ENCODE measurements around the gene NFKBIE.
A peak's percentile ranks its signal among the peaks of the same experiment; 100 is the strongest.

Gene NFKBIE

GRCh38 chr6:44271914-44272313, 6.6 kb upstream of the NFKBIE start:
- Mint-ChIP-seq H3K9me3 (no peaks in the 10 kb centered on the region), H3K27me3 (peaks cover 46 to 55% of the 10 kb centered on the region in 2 donors), H3K27ac (no peak overlapping the region), H3K4me3 (no peak overlapping the region), H3K36me3 (no peaks in the 10 kb centered on the region), H3K4me1 (peaks cover 20 to 43% of the 10 kb centered on the region in 2 donors)
- ATAC-seq (replicated peaks) (no peak), DNase-seq (no peak)

GRCh38 chr6:44271406-44271723, 6.0 kb upstream of the NFKBIE start:
- no peak for DNase-seq
- Mint-ChIP-seq H3K4me1 (peaks cover 26 to 48% of the 10 kb centered on the region in 2 donors), H3K4me3 (peak overlapping the region; percentile 57 to 70)

GRCh38 chr6:44270526-44271405, 5.4 kb upstream of the NFKBIE start:
- DNase-seq: no peak
- Mint-ChIP-seq H3K27me3 (peaks cover 42 to 50% of the 10 kb centered on the region in 2 donors), H3K4me3 (peak overlapping the region; percentile 57 to 70), H3K36me3 (no peaks in the 10 kb centered on the region), H3K4me1 (peaks cover 29 to 54% of the 10 kb centered on the region in 2 donors), H3K9me3 (no peaks in the 10 kb centered on the region), H3K27ac (no peak overlapping the region)
- ATAC-seq (replicated peaks): no peak

More at GRCh38 chr6:44271406-44271723, 6.0 kb upstream of the NFKBIE start:
- no peaks in the 10 kb centered on the region for H3K36me3 Mint-ChIP-seq
- peaks cover 42 to 50% of the 10 kb centered on the region in 2 donors for H3K27me3 Mint-ChIP-seq
- no peak overlapping the region for H3K27ac Mint-ChIP-seq
- no peaks in the 10 kb centered on the region for H3K9me3 Mint-ChIP-seq
- no peak for ATAC-seq (replicated peaks)

GRCh38 chr6:44269921-44270525, 4.7 kb upstream of the NFKBIE start, which contains the start of gene TMEM151B:
TMEM151B (plus strand) TSS chr6:44270450; CDS start chr6:44270743, 293 bp downstream.
- H3K36me3 Mint-ChIP-seq: peaks cover under 1 to 2% of the 10 kb centered on the region in 2 donors
- no peaks in the 10 kb centered on the region for H3K9me3 Mint-ChIP-seq
- no peak for ATAC-seq (replicated peaks)
- peaks cover 29 to 55% of the 10 kb centered on the region in 2 donors for H3K4me1 Mint-ChIP-seq
- H3K4me3 Mint-ChIP-seq: peak within 1 kb of the TSS; percentile 66 to 78
- H3K27ac Mint-ChIP-seq: peak within 1 kb of the TSS; percentile 70
- DNase-seq: no peak
- H3K27me3 Mint-ChIP-seq: peaks cover 42 to 50% of the 10 kb centered on the region in 2 donors

GRCh38 chr6:44269178-44269920, 4.0 kb upstream of the NFKBIE start:
- ATAC-seq (replicated peaks) (peak in 1 of 2 donors; percentile 14), DNase-seq (no peak)
- Mint-ChIP-seq H3K9me3 (no peaks in the 10 kb centered on the region), H3K4me1 (peaks cover 29 to 55% of the 10 kb centered on the region in 2 donors), H3K27me3 (peaks cover 38 to 45% of the 10 kb centered on the region in 2 donors), H3K4me3 (peak overlapping the region; percentile 19 to 78), H3K27ac (peak overlapping the region; percentile 70), H3K36me3 (peaks cover 7 to 9% of the 10 kb centered on the region in 2 donors)

GRCh38 chr6:44268095-44268628, 2.8 kb upstream of the NFKBIE start:
- H3K9me3 Mint-ChIP-seq: no peaks in the 10 kb centered on the region
- DNase-seq (no peak), ATAC-seq (replicated peaks) (no peak)
- peak overlapping the region; percentile 37 for H3K27ac Mint-ChIP-seq
- peaks cover 31 to 37% of the 10 kb centered on the region in 2 donors for H3K27me3 Mint-ChIP-seq
- H3K36me3 Mint-ChIP-seq: peaks cover 19 to 21% of the 10 kb centered on the region in 2 donors
- no peak overlapping the region for H3K4me3 Mint-ChIP-seq
- H3K4me1 Mint-ChIP-seq: peaks cover 32 to 59% of the 10 kb centered on the region in 2 donors

GRCh38 chr6:44267252-44267651, 1.9 kb upstream of the NFKBIE start:
- H3K4me1 Mint-ChIP-seq: peaks cover 33 to 68% of the 10 kb centered on the region in 2 donors
- no peaks in the 10 kb centered on the region for H3K9me3 Mint-ChIP-seq
- no peak overlapping the region for H3K27ac Mint-ChIP-seq
- DNase-seq: no peak
- peak overlapping the region in 1 of 2 donors; percentile 100 for H3K4me3 Mint-ChIP-seq
- peaks cover 22 to 28% of the 10 kb centered on the region in 2 donors for H3K27me3 Mint-ChIP-seq
- no peak for ATAC-seq (replicated peaks)
- H3K36me3 Mint-ChIP-seq: peaks cover 28 to 30% of the 10 kb centered on the region in 2 donors

- no peaks in the 10 kb centered on the region for H3K9me3 Mint-ChIP-seq
- peaks cover 15 to 19% of the 10 kb centered on the region in 2 donors for H3K27me3 Mint-ChIP-seq
- H3K4me1 Mint-ChIP-seq: peaks cover 37 to 72% of the 10 kb centered on the region in 2 donors
- DNase-seq (peak; percentile 54), ATAC-seq (replicated peaks) (peak; percentile 42 to 50)
- peaks cover 34 to 37% of the 10 kb centered on the region in 2 donors for H3K36me3 Mint-ChIP-seq
- peak overlapping the region; percentile 100 for H3K27ac Mint-ChIP-seq
- peak overlapping the region; percentile 100 for H3K4me3 Mint-ChIP-seq
These were observed 996 bp upstream of the NFKBIE start for GRCh38 chr6:44266347-44266746.

GRCh38 chr6:44265722-44266233, 427 bp upstream of the NFKBIE start:
- Mint-ChIP-seq H3K4me1 (peaks cover 39 to 73% of the 10 kb centered on the region in 2 donors), H3K9me3 (no peaks in the 10 kb centered on the region), H3K36me3 (peaks cover 40 to 42% of the 10 kb centered on the region in 2 donors), H3K27me3 (peaks cover 11 to 15% of the 10 kb centered on the region in 2 donors), H3K27ac (peak overlapping the region; percentile 100), H3K4me3 (peak overlapping the region; percentile 100)
- ATAC-seq (replicated peaks): peak in 1 of 2 donors; percentile 30
- DNase-seq: no peak

GRCh38 chr6:44264154-44265006, 971 bp downstream of the NFKBIE start:
- ATAC-seq (replicated peaks) (peak; percentile 44 to 49), DNase-seq (peak; percentile 75)
- Mint-ChIP-seq H3K27me3 (peaks cover 2 to 6% of the 10 kb centered on the region in 2 donors), H3K9me3 (no peaks in the 10 kb centered on the region), H3K4me3 (peak overlapping the region; percentile 100), H3K4me1 (peaks cover 42 to 76% of the 10 kb centered on the region in 2 donors), H3K36me3 (peaks cover 50 to 54% of the 10 kb centered on the region in 2 donors), H3K27ac (peak overlapping the region; percentile 100)

- Mint-ChIP-seq H3K4me1 (peaks cover 41 to 76% of the 10 kb centered on the region in 2 donors), H3K36me3 (peaks cover 57 to 62% of the 10 kb centered on the region in 2 donors), H3K9me3 (no peaks in the 10 kb centered on the region), H3K27ac (peak overlapping the region; percentile 100), H3K4me3 (peak overlapping the region; percentile 100), H3K27me3 (no peaks in the 10 kb centered on the region)
- ATAC-seq (replicated peaks): peak; percentile 8 to 12
- DNase-seq: peak; percentile 73
These were observed 1.8 kb downstream of the NFKBIE start for GRCh38 chr6:44263354-44264100.
